ENCODE results near the gene SLC6A18.

GRCh38 chr5:1212881-1213280, 12.3 kb upstream of the SLC6A18 start:
- TF ChIP-seq CTCF (tag by site-specific recombination; IDR thresholded peaks at IDR 0.05): no peak
- TF ChIP-seq REST (tag by site-specific recombination; IDR thresholded peaks at IDR 0.05): no peak
- no peak for TF ChIP-seq ZNF843 (tag by site-specific recombination; IDR thresholded peaks at IDR 0.05)
- TF ChIP-seq KLF7 (tag by site-specific recombination; IDR thresholded peaks at IDR 0.05; ENCODE audit: borderline replicate concordance): no peak
- TF ChIP-seq ZNF274 (IDR thresholded peaks at IDR 0.05; ENCODE audit: low read length): no peak
- no peak for TF ChIP-seq ZNF274 (tag by site-specific recombination; IDR thresholded peaks at IDR 0.05; ENCODE audit: borderline replicate concordance)
